ENCODE measurements around the gene ANGPTL8.

ANGPTL8 gene

DNA sequence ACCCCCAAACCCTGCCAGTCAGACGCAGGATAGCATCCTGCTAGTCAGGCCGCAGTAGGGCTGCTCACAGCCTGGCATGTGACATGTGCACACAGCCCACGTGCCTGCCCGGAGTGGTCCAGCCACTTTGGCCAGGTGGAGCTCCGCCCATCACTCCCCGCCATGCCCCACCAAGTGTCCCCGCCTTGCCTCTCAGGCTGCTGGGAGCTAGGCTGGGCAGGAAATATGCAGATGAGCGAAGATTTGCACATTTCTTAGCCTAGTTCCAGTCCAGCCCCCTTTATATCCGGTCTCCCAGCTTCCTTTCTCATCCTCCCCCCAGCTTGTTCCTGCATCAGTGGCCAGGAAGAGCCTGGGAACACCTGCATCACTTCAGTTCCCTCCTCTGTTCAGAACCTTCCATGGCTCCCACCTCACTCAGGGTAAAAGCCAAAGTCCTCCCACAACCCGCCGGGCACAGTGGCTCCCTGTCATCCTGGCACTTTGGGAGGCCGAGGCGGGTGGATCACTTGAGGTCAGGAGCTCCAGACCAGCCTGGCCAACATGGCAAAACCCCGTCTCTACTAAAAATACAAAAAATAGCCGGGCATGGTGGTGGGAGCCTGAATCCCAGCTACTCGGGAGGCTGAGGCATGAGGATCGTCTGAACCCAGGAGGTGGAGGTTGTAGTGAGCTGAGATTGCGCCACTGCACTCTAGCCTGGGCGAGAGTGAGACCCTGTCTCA lies 25.2 kb downstream of the ANGPTL8 start:
- DNase-seq, result peak; percentile 24

DNA sequence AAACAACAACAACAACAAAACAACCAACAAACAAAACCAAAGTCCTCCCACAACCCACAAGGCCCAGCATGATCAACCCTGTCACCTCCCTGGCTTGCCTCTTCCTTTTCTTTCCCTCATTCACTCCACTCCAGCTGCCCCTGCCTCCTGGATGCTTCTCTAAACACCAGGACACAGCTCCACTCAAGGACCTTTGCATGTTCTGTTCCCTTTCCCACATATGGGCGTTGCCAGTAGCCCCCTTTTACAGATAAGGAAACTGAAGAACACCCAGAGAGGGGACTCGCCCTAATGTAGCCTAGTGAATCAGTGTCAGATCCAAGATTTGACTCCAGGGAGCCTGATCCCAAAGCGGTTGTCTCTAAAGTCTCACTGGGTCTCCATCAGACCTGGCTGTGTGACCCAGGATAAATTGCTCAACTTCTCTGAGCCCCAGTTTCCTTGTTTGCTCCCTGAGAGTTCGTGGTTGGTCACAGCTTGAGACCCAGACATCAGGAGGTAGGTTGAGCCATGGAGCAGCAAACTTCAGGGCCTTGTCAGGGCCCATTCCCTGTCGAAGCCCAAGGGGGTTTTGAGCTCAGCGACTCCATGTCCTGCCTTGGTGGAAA lies 25.9 kb downstream of the ANGPTL8 start:
- no peak for DNase-seq

DNA sequence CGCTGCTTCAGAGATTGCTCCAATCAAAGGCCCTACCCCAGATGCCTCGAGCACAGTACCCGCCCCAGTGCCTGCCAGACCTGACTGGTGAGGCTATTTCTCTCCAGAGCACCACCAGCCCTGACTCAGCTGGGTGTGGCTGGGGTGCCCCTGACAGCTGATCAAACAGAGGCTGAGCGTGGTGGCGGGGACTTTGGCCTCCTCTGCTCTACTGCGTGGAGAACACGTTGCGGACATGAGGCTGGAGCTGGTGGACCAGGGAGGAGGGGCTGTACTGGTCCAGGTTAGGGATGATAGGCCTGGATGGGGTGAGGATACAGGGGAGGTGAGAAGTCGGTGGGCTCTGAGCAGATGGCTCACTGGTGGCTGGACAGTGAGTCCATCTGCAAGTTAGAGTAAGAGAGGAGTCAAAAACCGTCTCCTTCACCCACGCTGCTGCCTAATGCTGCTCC lies 26.4 kb downstream of the ANGPTL8 start:
- peak; percentile 28 for DNase-seq

DNA sequence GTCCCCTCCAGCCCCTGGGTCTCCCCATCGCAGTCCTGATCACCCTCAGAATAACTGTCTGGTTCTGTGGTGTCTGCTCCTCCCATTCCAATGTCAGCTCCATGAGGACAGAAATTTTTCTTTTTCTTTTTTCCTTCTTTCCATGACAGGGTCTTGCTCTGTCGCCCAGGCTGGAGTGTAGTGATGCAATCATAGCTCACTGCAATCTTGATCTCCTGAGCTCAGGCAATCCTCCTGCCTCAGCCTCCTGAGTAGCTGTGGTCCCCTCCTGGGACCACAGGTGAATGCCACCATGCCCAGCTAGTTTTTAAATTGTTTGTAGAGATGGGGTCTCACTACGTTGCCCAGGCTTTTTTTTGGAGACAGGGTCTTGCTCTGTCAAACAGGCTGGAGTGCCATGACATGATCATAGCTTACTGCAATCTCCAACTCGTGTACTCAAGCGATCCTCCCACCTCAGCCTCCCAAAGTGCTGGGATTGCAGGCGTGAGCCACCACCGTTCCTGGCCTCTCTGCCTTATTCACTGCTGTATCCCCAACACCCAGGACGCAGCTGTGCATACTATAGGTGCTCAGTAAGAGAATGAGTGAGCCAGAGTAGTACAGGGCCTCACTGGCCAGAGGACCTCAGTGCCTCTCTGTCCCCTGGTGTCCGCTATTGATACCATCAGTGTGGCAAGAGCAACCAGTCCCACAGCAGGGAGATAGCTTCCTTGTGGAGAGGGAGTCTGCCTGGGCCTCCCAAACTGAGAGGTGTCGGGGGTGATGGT lies 28.1 kb downstream of the ANGPTL8 start:
- no peak for DNase-seq

DNA sequence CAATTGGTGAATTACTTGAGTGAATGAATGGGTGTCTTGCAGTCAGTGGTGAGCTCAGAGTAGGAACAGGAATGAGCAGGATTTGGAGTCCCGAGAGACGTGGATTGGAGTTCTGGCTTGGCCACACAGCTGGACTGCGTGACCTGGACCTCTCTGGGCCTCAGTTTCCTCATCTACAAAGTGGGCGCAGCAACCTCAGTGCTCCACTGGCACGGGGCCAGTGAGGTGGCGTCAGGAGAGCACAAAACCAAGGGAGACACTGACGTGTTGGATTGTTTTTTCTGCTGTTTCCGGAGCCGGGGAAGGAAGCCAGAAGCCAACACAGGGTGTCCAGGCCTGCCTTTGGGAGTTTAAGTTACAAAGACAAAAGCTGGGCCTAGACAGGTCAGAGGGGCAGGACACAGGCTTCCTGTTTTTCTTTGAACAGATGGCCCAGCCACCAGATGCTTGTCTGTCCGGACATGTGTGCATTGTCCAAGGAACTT lies 29.4 kb downstream of the ANGPTL8 start:
- DNase-seq, result no peak

DNA sequence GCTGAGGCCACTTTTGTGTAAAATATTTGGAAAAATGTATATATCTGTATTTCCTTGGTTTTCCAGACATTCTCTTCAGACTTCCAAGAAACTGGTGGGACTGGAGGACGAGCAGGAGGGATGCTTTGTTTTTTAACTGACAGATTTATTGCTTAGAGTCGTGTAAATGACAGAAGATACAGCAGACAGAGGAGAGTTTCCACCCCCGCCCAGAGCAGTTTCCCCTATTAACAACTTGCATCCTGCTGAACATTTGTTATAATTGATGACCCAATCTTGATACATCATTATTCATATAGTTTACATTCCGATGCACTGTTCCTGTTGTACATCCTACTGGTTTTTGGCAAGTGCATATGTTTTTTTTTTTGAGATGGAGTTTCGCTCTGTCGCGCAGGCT lies 30.0 kb downstream of the ANGPTL8 start:
- DNase-seq, result no peak

DNA sequence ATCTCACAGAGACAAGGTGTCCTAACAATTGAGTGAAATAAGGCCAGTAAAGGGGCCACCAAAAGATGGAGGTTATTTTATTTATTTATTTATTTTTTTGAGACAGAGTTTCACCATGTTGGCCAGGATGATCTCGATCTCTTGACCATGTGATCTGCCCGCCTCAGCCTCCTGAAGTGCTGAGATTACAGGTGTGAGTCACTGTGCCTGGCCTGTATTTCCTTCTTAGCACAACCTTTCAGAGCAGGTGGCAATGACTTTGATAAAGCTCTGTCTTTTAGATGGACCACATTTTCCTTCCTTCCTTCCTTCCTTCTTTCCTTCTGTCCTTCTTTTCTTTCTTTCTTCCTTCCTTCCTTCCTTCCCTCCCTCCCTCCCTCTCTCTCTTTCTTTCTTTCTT lies 33.9 kb downstream of the ANGPTL8 start:
- DNase-seq, result no peak

DNA sequence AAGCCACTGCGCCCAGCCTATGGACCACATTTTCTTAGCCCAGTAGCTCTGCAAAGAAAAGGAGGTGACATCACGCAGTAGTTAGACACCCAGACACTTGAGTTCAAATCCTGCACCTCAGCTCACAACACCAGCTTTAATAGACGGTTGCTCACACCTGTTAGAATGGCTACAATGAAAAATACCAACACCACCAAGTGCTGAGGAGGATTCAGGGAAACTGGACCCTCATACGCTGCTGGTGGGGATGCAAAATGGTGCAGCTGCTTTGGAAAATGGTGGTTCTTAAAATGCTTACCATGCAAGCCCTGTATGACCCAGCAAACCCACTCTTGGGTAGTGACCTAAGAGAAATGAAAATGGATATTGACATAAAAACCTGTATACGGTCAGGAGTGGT lies 34.6 kb downstream of the ANGPTL8 start:
- DNase-seq, result no peak

DNA sequence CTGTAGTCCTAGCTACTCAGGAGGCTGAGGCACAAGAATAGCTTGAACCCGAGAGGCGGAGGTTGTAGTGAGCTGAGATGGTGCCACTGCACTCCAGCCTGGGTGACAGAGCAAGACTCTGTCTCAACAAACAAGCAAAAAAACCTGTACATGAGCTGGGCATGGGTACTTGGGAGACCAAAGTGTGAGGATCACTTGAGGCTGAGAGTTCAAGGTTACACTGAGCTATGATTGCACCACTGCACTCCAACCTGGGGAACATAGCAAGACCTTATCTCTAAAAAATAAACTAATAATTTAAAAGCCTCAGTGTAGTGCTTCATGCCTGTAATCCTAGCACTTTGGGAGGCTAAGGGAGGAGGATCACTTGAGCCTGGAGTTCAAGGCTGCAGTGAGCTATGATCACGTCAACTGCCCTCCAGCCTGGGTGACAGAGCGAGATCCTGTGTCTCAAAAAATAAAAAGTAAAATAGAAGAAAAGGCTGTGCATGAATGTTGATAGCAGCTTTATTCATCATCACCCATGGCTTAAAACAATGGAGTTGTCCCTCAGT lies 35.2 kb downstream of the ANGPTL8 start:
- no peak for DNase-seq

DNA sequence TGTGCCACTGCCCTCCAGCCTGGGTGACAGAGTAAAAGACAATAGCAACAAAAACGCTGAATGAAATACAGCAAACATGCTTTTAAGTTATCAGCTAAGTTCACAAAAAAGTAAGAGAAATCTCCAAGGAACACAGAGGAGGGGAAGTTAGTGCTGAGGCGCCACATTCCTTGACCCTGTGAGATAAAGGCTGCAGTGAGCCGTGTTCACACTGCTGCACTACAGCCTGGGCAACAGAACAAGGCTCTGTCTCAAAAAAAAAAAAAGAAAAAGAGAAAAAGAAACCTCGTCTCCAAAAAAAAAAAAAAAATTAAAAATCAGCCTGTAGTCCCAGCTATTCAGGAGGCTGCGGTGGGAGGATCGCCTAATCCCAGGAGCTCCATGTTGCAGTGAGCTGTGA lies 39.3 kb downstream of the ANGPTL8 start:
- no peak for DNase-seq

DNA sequence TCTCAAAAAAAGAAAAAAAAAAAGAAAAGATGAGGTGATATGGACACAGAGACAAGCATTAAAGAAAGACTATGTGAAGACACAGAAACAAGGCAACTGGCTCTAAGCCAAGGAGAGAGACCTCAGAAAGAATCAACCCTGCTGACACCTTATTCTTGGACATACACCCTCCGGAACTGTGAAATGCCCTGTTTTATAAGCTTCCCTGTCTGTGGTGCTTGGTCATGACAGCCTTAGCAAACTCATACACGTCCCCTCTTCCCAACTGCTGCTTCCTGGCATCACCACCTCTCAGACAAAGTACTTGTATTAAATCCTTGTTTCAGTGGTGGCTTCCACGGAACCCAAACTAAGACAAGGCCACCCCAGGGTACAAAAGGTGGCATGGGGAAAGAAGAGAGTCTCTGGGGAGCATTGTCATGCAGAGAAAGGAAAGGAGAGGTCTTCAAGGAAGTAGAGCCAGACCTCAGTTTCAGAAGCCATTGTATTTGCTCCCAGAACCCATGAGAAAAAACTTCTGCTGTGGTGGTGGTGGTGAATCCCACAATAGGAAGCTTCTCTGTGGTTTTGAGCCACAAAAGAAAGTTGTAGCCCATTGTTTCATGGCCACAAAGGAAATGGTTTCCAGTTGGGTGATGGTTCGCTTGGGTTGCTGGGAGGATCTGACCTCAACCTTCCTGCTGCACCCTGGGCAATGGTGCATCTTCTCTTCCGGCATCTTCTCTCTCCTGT lies 40.3 kb downstream of the ANGPTL8 start:
- DNase-seq, result no peak

DNA sequence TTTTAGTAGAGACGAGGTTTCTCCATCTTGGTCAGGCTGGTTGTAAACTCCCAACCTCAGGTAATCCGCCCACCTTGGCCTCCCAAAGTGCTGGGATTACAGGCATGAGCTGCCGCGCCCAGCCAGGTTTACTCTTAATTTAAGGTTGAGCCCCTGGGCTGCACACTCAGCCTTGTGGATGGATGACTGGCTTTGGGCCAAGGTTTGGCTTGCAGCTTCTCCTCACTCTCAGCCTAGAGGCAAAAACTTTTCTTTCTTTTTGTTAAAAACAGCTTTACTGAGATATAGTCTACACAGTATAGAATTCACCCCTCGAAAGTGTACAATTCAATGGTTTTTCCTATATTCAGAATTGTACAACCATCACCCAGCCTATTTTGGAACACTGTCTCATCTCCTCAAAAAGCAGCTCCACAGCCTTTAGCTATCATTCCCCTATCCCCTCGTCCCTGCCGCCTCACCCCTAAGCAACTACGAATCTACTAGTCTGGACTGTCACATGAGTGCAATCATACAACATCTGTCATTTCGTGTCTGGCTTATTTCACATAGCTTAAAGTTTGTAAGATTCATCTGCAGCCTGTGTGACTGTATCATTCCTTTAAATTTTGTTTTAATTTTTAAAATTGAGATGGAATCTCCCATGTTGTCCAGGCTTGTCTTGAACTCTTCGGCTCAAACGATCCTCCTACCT lies 42.1 kb downstream of the ANGPTL8 start:
- no peak for DNase-seq

DNA sequence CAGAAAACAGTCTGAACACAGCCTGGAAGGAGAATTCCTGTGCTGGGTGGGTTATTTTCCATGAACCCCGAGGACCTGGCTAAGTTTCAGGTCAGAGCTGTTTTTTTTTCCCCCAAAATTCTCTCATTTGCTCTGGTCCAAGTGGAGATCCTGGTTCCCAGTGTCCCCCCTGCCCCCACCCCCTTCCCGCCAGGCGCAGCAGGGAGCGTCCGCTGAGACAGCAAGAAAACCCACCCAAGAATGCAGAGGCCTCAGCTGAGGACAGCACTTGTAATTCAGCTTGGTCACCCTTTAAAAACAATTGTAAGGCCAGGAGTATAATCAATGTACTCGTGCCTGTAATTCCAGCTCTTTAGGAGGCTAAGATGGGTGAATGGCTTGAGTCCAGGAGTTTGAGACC lies 45.1 kb downstream of the ANGPTL8 start:
- no peak for DNase-seq

DNA sequence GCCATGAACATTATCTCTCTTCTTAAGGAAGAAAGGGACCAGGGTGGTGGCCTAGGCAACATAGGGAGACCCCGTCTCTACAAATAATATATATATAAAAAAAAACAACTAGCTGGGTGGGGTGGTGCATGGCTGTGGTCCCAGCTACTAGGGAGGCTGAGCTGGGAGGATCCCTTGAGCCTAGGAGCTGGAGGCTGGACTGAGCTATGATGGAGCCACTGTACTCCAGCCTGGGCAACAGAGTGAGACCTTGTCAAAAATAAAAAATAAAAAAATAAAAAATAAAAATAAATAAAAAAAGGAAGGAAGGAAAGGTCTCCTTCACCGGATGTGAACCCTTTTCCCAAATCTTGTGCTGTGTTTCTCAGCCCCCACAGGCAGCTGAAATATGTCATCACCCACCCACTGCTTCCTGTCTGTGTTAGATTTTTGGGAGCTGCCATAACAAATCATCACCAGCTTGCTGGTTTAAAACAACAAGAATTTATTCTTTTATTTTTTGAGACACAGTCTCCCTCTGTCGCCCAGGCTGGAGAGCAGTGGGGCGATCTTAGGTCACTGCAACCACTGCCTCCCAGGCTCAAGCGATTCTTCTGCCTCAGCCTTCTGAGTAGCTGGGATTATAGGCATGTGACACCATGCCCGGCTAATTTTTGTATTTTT lies 47.0 kb downstream of the ANGPTL8 start:
- DNase-seq, result no peak

DNA sequence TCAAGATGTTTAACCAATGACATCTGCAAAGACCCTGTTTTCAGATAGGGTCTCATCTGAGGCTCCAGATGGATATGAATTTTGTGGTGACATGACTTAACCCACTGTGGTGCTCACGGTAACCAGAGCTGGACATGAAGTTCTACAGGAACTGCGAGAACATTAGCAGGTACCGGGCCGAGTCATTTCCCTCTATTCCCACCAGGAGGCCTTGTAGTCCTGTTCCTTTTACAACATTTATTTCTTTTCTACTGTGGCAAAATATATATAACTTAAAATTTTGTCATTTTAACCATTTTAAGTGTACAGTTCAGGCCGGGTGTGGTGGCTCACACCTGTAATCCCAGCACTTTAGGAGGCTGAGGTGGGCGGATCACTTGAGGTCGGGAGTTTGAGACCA lies 48.9 kb downstream of the ANGPTL8 start:
- no peak for DNase-seq

DNA sequence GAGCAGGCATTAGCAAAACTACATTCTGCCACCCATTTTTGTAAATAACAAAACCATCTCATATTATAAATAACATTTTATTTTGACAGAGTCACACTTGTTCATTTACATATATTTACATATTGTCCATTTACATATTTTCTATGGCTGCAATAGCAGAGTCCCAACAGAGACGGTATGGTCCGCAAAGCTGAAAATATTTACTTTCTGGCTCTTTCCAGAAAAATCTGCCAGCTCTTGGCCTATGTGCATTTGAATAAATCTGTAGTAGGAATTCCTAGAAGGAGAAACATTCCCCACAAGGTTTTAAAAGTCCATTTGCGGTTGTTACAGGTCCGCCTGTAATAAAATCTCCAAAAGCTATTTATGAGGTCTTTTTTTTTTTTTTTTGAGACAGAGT lies 50.8 kb downstream of the ANGPTL8 start:
- no peak for DNase-seq

DNA sequence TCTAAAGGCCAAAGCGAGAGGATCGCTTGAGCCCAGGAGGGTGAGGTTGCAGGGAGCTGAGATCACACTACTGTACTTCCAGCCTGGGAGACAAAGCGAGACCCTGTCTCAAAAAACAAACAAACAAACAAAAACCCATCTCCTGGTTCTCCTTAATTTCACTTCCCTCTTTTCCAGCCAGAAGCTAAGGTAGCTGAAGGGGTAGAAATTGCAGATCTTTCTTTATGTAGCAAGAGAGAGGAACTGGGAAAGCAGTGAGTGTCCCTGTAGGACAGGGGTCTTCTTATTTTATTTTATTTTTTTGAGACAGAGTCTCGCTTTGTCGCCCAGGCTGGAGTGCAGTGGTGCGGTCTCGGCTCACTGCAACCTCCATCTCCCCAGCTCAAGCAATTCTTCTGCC lies 52.0 kb downstream of the ANGPTL8 start:
- no peak for DNase-seq
